Stimulated activated naive CD4-positive, alpha-beta T cell treated with Interleukin-2 at 50 U/mL for 16 hours (primary cell): Measurements from ENCODE around the gene ANXA6.

Experiments used
- DNase-seq: peaks from one replicate; lab custom pipeline; 2025; lab: John Stamatoyannopoulos, UW

ANXA6 gene

DNA sequence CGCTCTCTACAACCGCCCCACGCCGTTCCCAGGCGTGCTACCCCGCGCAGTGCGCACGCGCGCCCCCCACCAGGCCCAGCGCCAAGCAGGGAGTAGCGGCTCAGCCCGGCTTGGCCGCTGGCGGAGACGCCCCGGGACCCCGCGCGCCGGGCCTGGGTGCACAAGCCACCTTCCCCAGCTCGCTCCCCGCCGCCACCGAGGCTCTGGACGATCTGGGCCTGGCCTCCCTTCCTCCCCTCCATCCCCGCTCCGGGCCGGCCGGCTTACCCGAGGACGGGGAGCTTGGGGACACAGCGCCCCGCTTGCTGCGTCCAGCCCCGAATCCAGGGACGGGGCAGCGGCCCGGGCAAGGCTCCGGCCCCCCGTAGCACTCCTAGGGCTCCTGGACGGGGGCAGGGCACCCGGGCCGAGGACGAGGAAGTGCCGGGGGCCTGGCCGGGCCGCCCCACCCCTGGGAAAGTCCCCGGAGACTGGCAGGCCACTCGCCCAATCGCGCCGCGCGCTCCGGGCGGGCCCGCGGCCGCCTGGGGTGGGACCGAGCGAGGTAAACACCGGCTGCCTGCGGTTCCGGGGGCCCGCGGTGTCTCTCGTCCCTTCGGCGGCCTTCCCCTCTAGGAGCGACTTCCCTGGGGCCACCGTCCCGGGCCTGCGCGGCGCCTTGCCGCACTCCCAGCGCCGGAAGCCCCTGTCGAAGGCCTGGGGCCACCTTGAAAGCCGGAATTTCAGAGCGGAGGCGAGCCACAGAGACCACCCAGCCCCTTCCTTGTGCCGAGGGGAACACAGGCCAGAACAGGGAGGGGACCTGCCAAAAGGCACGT lies 76.8 kb downstream of the ANXA6 start, which contains the start of gene TNIP1:
Gene TNIP1 (minus strand): TSS at position 422 of the 818 bp plus-strand sequence. CDS start 15,939 bp downstream, outside the sequence.
- DNase-seq = peak; percentile 88

DNA sequence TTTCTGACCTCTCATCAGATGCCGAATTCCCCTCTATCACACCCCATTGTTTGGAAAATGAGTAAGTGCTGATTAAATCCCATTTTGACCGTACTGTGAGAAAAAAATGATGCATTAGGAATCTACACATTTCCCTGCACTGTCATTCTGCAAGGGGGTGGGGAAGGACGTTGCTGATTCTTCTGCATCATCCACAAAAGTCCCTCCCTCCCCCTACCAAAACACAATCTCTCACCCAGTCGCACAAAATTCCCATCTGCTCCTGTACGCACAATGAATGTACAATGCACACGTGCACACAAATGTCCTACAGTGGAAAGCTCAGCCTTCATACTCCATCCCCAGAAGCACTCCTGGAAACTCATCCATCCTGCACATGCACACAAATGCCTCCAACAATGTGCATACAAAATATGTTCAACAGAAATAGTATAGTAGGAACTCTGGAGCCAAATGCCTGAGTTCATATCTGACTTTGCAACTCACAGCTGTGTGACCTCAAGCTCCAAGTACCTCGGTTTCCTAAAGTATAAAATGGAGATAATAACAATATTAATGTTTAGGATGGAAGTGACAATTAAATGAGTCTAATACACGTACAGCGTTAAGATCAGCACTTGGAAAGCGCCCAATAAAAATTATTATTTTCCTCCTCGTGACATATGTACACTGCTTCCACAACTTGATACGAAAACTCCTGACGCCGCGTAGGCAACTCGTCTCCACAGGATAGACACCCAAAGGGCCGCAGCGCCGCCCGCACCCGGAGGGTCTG lies 77.6 kb downstream of the ANXA6 start:
- DNase-seq = peak; percentile 41

- peak; percentile 83 for DNase-seq
These were observed 78.9 kb downstream of the ANXA6 start for GRCh38 chr5:151078490-151079262.

DNA sequence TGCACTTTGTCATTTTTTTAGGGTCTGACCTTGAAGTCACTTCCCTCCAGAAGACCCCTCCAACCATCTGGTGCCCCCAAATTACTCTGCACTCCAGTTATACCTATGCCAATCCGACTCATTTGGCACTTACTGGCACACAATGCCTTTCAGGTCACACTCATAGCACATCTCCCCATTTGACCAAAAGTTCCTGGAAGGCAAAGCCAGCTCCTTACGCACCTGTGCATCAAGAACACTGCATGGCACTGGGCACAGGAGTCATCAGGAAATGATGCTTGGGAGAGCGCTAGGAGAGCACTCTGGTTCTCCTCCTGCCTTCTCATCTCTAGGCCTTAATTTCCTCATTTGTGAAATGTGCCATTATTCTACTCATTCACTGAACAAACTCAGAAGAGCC lies 79.6 kb downstream of the ANXA6 start:
- no peak for DNase-seq

- DNase-seq = no peak
These were observed 80.2 kb downstream of the ANXA6 start for GRCh38 chr5:151077419-151077818.

GRCh38 chr5:151076616-151077015 lies 81.0 kb downstream of the ANXA6 start:
- no peak for DNase-seq

GRCh38 chr5:151075698-151076331 lies 81.8 kb downstream of the ANXA6 start:
- no peak for DNase-seq

DNA sequence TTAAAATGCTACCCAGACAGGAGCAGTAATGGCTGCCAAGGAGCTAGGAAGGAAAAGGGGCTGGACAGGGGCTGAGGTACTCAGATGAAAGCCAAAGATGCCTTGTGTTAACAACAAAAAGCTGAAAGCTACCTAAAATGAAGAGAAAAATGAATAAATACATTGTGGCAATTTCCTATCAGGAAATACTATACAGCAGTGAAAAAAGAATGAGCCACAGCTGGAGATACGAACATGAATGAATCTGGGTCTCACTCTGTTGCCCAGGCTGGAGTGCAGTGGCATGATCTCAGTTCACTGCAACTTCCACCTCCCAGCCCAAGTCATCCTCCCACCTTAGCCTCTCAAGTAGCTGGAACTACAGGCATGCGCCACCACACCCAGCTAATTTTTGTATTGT lies 83.0 kb downstream of the ANXA6 start:
- DNase-seq = no peak

- no peak for DNase-seq
These were observed 84.3 kb downstream of the ANXA6 start for GRCh38 chr5:151073280-151073679.

DNA sequence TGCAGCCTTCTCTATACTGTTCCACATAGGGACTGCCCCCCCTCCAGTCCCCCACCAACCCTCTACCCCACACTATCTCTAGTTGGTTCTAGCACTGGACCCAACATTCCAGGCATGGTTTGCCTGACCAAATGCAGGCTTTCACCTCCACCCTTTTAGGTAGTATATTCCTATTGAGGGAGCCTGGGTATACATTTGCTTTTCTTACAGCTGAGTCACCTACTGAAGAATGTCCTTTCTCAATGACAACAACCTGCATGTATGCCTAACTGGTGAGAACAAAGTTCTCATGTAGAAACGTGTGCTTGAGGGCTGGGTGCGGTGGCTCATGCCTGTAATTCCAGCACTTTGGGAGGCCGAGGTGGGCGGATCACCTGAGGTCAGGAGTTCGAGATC lies 85.0 kb downstream of the ANXA6 start:
- no peak for DNase-seq

DNA sequence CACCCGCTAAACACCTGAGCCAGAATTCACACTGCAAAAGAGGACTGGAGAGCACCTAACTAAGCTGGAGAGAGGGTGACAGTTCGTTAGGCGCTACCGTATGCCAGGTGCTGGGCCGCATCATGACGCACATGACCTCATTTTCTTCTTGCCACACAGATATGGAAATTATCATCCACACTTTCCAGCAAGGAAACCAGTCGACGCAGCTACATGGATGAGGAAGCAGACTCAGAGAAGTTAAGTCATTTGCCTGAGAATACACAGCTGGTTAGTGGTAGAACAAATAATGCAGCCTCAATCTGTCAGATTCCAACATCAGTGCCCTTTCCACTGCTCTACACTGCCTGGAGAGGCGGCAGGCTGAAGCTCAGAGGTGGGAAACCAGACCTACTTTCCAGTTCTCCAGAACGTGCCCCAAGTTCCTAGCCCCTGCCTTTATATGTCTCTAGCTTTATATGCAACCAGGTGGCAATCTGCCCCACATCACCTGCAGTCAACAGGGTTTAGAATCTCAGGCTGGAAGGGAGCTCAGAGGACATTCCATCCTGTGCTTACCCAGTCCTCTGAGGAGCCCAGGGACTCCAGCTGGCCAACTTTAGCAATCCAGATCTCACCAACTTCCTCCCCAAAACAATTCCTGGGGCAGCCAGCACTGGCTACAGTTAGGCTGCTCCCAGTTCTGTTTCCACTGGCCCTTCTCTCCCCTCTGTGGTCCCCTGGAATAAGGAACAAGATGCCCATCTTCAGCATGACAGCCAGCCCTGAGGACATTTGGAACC lies 85.5 kb downstream of the ANXA6 start:
- DNase-seq = no peak

DNA sequence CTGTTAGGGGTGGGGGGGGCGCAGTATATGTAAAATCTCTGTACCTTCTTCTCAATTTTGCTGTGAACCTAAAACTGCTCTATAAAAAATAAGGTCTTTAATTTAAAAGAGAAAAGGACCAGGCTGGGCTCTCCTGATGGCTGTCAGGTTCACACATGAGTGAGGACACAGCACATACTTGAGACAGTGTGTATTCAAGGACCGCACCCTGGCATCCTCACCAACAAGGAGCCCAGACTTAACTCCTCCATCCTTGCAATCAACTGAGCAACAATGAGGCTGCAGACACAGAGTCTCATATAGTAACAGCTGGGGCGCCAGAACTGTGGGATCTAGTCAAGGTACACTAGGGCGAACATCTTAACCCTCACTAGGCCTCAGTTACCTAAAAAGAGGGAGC lies 86.6 kb downstream of the ANXA6 start:
- no peak for DNase-seq

- no peak for DNase-seq
These were observed 87.1 kb downstream of the ANXA6 start for GRCh38 chr5:151070449-151070848.

- DNase-seq = peak; percentile 47
These were observed 89.0 kb downstream of the ANXA6 start for GRCh38 chr5:151068433-151069197.

DNA sequence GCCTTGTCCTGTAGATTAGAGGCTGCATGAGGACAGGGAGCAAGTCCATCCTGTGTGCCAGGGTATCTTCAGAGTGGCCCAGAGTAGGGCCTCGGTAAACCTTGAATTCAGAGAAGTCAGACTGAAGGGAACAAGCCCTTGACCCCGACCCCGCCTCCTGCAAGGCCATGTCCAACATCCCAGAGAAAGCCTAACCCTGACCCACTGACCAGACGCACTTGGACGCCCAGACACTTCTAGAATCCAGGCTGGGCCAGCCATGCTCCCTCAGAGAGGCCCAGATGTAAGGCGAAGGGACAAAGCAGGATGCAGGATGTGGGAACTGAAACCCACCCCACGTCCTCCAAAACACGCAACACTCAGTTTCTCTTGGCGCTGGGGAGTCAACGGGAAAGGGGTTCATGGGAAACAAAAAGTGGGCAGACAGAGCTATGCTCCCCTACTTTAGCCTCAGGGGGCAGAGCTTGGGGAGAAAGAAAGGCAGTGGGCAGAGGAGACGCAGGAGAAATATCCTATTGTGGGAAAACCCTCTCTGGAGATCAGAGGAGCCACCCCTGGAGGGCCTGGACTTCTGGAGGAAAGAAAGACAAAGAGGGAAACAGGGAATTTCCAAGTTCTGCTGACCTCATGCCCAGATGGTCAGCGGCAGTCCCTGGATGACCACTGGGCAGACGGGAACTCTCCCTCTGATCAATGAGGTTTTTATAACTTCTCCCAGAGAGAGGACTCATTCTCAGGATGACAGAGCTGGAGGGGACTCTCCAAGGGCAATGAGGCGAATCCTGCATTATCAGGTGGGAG lies 89.7 kb downstream of the ANXA6 start:
- no peak for DNase-seq

GRCh38 chr5:151066920-151067319 lies 90.7 kb downstream of the ANXA6 start:
- no peak for DNase-seq

DNA sequence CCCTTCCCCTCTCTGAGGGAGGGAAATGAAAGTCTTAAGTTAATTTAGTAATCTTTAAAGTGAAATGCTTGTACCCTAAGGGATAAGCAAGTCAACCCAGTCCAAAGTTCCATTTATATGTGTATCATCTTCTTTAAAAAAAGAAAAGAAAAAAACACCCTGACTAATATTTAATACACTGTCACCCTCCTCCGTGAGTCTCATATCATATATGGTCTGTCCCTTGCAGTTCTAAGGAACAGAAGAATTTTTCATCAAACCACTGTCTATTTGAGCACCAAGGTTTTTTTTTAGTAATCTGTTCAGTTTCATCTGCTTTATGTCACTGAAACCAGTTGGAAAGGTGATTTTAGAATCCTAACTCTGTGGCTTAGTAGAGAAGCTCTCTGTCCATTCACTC lies 92.0 kb downstream of the ANXA6 start:
- no peak for DNase-seq

DNA sequence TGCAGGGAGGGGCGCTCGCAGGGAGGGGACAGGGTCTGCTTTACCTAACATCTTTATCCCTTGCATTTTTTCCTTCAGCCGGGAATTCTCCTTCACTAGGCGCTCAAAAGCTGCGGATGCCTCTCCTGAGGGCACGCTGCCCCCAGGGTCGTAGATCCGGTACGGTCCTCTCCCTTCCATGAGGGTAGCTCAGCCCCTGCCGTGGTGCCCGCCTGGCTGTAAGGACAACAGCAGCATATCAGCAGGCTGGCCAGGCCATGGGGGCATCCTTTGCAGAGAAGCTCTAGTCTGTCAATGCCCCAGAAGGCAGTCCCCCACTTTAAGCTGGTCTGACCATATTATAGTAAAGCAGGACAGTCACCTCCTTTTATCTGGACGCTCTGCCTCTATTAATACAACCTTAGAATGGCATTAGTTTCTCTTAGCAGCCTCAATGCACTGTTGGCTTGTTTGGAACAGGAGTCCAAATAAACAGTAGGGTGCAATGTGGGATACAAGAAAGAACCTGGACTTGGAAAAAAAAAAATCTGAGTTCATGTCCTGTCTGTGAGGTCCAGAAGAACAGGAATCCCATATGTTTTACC lies 92.6 kb downstream of the ANXA6 start:
- DNase-seq = no peak
